Activated gamma-delta T cell treated with anti-CD3 and anti-CD28 coated beads, Interleukin-2, amount 50 U/mL, for 16 hours (primary cell): ENCODE results near the gene METTL8.
"Not testable (repeated sequence)": the region's sequence is repeated elsewhere in the genome, so short reads cannot be mapped to it uniquely, and the experiment has no call there.

Experiments
- DNase-seq: peaks from one replicate; pipeline ENCODE4 v3.0.0-alpha.2; 2020; ENCODE audit warnings: low read depth

METTL8 gene

DNA sequence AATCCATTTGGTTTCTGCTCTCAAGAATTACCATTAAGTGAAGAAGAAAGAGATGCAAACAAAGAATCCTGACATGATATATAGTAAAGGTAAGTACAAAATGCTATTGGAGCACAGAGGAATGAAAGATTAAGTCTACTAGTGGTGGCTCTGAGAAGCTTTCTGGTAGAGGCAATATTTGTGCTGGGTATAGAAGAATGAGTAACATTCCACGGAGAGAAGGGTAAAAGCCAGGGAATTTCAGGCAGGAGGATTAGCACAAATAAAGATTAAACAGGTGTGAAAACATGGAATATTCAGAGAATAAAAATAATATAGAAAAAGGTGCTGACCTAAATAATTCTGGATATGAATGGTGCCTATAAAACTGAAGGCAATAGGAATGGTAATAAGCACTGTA is 31.8 kb downstream of the METTL8 start:
- DNase-seq, result no peak

- no peak for DNase-seq
These were observed 33.4 kb downstream of the METTL8 start for GRCh38 chr2:171400395-171400794.

GRCh38 chr2:171399292-171399691 is 34.5 kb downstream of the METTL8 start:
- DNase-seq, result no peak

DNA sequence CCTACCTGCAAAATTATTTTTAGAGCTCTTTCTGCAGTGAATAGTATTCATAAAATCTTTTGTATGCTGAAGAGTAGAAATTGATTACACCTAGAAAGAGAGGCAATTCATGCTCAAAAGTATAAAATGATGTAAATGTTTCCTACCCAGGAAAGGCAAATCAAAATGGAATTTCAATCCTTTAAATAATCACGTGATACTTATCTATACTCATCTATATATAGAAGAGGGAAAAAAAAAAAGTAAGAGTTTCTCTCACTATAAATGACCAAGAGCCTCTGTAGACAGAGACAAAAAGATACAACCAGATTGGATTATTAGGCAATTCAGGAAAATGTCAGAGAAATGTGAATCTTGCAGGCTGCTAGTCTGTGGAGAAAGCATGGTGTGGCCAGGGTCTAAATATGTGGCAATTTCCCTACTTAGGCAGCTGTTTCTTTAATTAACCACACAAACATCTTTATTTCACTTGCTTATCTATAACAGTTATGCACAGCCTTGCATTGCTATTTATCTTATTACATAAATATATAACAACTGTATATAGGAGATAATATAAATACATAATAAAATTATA is 39.5 kb downstream of the METTL8 start:
- no peak for DNase-seq

DNA sequence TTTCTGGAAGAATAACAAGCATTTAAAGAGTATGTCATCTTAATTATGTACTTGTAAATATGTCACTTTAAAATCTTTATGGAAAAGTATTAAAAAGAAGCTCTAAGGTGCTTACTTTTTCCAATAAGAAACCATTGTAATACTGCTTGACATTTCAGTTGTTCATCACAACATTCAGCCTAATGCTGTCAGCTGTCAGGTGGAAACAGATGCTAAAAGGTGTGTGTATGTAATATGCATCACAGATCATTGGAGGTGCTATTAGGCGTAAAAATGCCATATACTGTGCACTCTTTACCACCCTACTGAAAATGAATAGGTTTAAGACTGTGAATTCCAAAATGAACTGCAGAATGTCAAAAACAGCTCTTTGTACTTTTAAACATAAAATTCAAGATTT is 40.3 kb downstream of the METTL8 start:
- DNase-seq, result no peak

DNA sequence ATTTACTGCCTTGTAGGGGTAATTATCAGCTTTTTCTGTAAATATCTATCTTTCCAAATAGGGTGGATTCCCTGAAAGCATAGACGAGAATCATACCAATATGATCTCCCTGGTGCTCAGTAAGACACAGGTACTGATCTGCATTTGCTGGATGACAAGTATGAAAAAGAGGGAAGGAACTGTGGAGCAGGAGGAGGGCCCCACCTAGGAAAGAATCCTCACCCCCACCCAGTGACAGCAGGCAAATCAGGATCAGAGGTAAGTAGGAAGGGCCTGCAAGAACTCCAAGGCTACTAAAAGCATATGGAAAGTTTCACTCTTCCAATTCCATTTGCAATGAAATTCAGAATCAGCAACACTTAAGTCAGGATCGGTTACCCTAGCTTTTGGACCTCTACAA is 42.3 kb downstream of the METTL8 start:
- DNase-seq, result no peak

GRCh38 chr2:171390941-171391516 is 42.8 kb downstream of the METTL8 start:
- DNase-seq, result no peak

DNA sequence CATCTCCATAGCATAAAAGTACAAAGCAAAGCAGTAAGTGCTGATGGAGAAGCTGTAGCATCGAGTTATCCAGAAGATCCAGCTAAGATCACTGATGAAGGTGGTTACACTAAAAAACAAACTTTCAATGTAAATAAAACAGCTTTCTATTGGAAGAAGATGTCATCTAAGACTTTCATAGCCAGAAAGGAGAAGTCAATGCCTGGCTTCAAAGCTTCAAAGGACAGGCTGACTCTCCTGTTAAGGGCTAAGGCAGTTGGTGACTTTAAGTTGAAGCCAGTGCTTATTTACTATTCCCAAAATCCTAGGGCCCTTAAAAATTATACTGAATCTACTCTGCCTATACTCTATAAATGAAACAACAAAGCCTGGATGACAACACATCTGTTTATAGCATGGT is 44.0 kb downstream of the METTL8 start:
- no peak for DNase-seq

GRCh38 chr2:171389325-171389724 is 44.5 kb downstream of the METTL8 start:
- DNase-seq, result no peak

DNA sequence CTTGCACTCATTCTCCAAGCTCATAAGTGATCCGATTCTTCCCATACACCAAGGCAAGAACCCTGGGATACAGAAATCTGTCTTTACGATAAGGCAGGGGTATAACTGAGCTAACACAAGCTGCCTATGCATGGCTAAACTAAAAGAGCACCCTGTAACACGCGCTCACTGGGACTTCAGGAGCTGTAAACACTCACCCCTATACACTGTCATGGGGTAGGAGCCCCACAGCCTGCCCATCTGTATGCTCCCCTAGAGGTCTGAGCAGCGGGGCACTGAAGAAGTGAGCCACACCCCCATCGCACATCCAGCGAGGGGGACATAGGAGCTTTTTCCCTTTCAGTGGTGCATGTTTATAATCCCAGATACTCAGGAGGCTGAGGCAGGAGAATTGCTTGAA is 46.7 kb downstream of the METTL8 start:
- DNase-seq, result no peak

DNA sequence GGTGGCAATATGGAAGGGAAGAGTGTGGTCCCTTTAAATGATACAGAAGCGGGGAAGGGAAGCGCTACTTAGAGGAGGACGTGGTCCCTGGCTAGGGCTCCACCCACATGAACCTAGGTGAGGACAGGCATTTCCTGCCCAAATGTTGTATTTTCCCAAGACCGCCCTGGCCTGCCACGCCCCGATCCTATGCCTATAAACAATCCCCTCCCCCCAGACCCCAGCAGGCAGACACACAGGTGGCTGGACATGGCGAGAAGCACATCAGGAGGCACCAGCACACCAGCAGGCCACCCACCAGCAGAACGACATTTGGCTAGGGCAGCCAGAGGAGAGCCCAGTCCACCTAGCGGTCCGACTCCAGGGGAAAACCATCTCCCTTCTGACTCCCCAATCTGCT is 47.2 kb downstream of the METTL8 start:
- no peak for DNase-seq

DNA sequence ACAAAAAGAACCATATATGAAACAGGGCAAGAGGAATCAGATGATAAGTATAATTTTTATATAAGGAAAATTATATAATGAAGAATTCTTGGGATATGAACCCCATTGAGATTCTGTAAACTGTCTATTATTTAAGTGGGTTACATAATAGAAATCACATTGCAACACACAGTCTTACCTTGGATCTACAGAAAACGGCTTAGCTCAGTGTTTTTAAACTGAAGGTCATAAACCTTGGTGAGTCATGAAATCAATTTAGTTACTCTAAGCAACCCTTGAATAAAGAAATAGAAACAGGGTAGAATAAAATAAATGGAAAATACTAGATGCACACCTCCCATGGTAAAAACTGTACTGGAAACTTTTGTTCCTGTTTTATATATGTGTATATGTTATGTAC is 50.7 kb downstream of the METTL8 start:
- DNase-seq, result no peak

GRCh38 chr2:171382175-171382574 is 51.6 kb downstream of the METTL8 start:
- not testable (repeated sequence) for DNase-seq

DNA sequence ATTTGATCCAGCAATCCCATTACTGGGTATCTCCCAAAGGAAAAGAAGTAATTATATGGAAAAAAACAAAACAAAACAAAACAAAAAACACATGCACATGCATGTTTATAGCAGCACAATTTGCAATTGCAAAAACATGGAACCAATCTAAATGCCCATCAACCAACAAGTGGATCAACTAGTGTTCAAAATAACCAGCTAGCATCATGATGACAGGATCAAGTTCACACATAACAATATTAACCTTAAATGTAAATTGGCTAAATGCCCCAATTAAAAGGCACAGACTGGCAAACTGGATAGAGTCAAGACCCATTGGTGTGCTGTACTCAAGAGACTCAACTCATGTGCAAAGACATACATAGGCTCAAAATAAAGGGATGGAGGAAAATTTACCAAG is 55.9 kb downstream of the METTL8 start:
- not testable (repeated sequence) for DNase-seq

DNA sequence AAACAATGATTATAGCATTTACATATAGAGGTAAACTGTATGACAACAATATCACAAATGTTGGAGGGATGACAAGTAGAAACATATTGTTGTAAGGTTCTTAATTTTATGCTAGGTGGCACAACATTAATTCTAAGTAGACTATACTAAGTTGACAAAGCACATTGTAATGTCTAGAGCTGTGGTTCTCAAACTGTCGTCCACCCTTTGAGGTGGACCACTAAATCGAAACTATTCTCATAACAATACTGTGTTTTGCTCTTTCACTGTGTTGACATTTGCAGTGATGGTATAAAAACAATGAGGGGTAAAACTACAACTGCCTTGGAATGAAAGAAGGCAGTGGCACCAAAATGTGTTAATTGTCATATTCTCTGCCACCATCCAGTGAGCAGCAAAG is 66.1 kb downstream of the METTL8 start:
- no peak for DNase-seq

GRCh38 chr2:171365778-171366177 is 68.0 kb downstream of the METTL8 start:
- no peak for DNase-seq

- DNase-seq, result no peak
These were observed 68.6 kb downstream of the METTL8 start for GRCh38 chr2:171365232-171365631.

GRCh38 chr2:171362396-171362795 is 71.4 kb downstream of the METTL8 start:
- no peak for DNase-seq

DNA sequence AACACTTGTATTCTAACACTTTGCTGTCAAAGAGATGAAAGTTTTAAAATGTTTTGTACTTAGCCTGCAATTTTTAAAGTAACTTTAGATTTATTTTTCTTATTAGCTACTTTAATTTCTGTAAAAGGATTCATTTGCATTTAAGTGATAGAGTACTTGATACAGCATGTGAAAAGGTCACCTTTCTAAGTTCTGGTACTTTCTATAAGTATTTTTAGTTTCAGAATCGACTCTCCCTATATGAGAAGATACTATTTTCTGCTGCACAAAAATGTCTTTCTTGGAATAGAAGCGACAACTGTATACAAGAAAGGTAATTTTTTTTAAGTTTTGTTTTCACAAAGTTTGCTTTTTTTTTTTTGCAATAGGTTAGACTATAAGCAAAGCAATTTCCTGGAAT is 72.9 kb downstream of the METTL8 start:
- DNase-seq, result no peak

- not testable (repeated sequence) for DNase-seq
These were observed 80.0 kb downstream of the METTL8 start for GRCh38 chr2:171353746-171354145.

DNA sequence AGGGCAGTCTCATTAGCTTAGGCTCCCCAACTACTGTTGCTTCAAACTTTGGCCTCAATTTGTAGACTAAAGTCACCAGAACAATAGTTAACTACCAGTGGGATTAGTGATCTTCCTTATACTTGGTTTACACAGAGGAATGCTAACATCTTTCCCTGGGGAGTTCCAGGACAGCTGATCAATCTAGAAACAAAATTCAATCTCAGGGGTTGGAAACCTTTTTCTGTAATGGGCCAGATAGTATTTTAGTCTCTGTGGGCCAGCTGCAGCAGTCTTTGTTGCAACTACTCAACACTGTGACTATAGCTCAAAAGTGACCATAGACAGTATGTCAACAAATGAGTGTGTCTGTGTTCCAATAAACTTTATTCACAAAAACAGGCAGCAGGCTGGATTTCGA is 85.7 kb downstream of the METTL8 start:
- DNase-seq, result no peak

- no peak for DNase-seq
These were observed 86.2 kb downstream of the METTL8 start for GRCh38 chr2:171347591-171348032.

- DNase-seq, result no peak
These were observed 86.8 kb downstream of the METTL8 start for GRCh38 chr2:171346723-171347557.
